Left lobe of liver (tissue), 2 donors: Measurements from ENCODE around the gene CDC37. TPM values are rescaled to one million over a fixed set of nuclear protein-coding genes. Genes with fewer than 3 reads are reported as not detected.
A peak's percentile ranks its signal among the peaks of the same experiment; 100 is the strongest.
"Not testable (repeated sequence)": the region's sequence is repeated elsewhere in the genome, so short reads cannot be mapped to it uniquely, and the experiment has no call there.

Experiments used
- ATAC-seq: fragments of 200-7000 bp; cut with Tn5 transposase; one replicate; pipeline ENCODE4 v1.9.1; 2020; ENCODE audit warnings: mild to moderate bottlenecking, moderate library complexity
- DNase-seq: peaks from one replicate; pipeline ENCODE4 v3.0.0-alpha.2; 2020; ENCODE audit warnings: low spot score
- total RNA-seq: library from RNA; stranded (reverse); gene quantifications from one replicate; pipeline ENCODE4 v1.2.1, GENCODE V29; 2021
- donor health status: DM: no; HTN: no; CAD: no; lungs with moderate emphysema.
- donor health status: DM: no; HTN: yes; CAD: no.

CDC37 gene
- total RNA-seq, 1 donor from 2014 or later = 49.4 TPM

GRCh38 chr19:10420444-10421239 lies 17.3 kb upstream of the CDC37 start, which contains the start of gene PDE4A:
TSS of gene PDE4A (plus strand) at chr19:10420538. CDS start at chr19:10420765, 227 bp downstream.
- DNase-seq (no peak), ATAC-seq (no peak)

GRCh38 chr19:10419646-10420443 lies 16.5 kb upstream of the CDC37 start:
- no peak for DNase-seq

GRCh38 chr19:10419200-10419645 lies 15.9 kb upstream of the CDC37 start:
- ATAC-seq (no peak), DNase-seq (no peak)

More at GRCh38 chr19:10419646-10420443, 16.5 kb upstream of the CDC37 start:
- ATAC-seq = no peak

GRCh38 chr19:10418485-10419199 lies 15.3 kb upstream of the CDC37 start:
- no peak for ATAC-seq
- no peak for DNase-seq

- no peak for DNase-seq
- no peak for ATAC-seq
These were observed 14.8 kb upstream of the CDC37 start for GRCh38 chr19:10418235-10418484.

- DNase-seq (no peak), ATAC-seq (no peak)
These were observed 14.3 kb upstream of the CDC37 start for GRCh38 chr19:10417541-10418234.

- DNase-seq (peak; percentile 92), ATAC-seq (peak; percentile 88)
These were observed 13.3 kb upstream of the CDC37 start for GRCh38 chr19:10416380-10417257.

- ATAC-seq (peak; percentile 36), DNase-seq (no peak)
These were observed 12.7 kb upstream of the CDC37 start for GRCh38 chr19:10416083-10416379.

- no peak for ATAC-seq
- DNase-seq = no peak
These were observed 9.1 kb upstream of the CDC37 start for GRCh38 chr19:10412257-10412977.

GRCh38 chr19:10411224-10411623 lies 7.9 kb upstream of the CDC37 start:
- DNase-seq = not testable (repeated sequence)

GRCh38 chr19:10408511-10409283 lies 5.4 kb upstream of the CDC37 start:
- DNase-seq (no peak), ATAC-seq (peak; percentile 6)

More at GRCh38 chr19:10411224-10411623, 7.9 kb upstream of the CDC37 start:
- ATAC-seq = not testable (repeated sequence)

- ATAC-seq = no peak
- DNase-seq = no peak
These were observed 3.8 kb upstream of the CDC37 start for GRCh38 chr19:10407096-10407495.

- ATAC-seq (no peak), DNase-seq (no peak)
These were observed 2.8 kb upstream of the CDC37 start for GRCh38 chr19:10406191-10406590.

GRCh38 chr19:10404888-10405820 lies 1.8 kb upstream of the CDC37 start:
- ATAC-seq (no peak), DNase-seq (no peak)

- DNase-seq (no peak), ATAC-seq (no peak)
These were observed 802 bp downstream of the CDC37 start for GRCh38 chr19:10402441-10403038.

- no peak for ATAC-seq
- DNase-seq = no peak
These were observed 3.5 kb downstream of the CDC37 start for GRCh38 chr19:10399878-10400277.

- not testable (repeated sequence) for ATAC-seq
These were observed 4.0 kb downstream of the CDC37 start for GRCh38 chr19:10399340-10399739.

More at GRCh38 chr19:10399340-10399739, 4.0 kb downstream of the CDC37 start:
- DNase-seq = not testable (repeated sequence)
